Measurements from ENCODE around the gene LNX1.

LNX1 gene

GRCh38 chr4:53584658-53585057 is 6.6 kb downstream of the LNX1 start:
- Histone ChIP-seq H3K36me3 (ENCODE audit: control insufficient read depth, low read depth, low read length) (no peaks in the 10 kb centered on the region), H3K27me3 (ENCODE audit: control insufficient read depth, insufficient read depth, low read length) (no peaks in the 10 kb centered on the region), H3K27ac (ENCODE audit: low read length) (no peak overlapping the region), H3K9me3 (ENCODE audit: control insufficient read depth, low read depth, low read length) (no peaks in the 10 kb centered on the region), H3K9ac (ENCODE audit: low read length) (no peak overlapping the region), H3K4me3 (ENCODE audit: low read length) (no peak overlapping the region), H3K4me1 (ENCODE audit: control insufficient read depth, low read depth, low read length) (no peaks in the 10 kb centered on the region)

GRCh38 chr4:53583513-53583912 is 7.8 kb downstream of the LNX1 start:
- Histone ChIP-seq H3K4me3 (ENCODE audit: low read length) (no peak overlapping the region), H3K9ac (ENCODE audit: low read length) (no peak overlapping the region), H3K27me3 (ENCODE audit: control insufficient read depth, insufficient read depth, low read length) (no peaks in the 10 kb centered on the region), H3K27ac (ENCODE audit: low read length) (no peak overlapping the region), H3K9me3 (ENCODE audit: control insufficient read depth, low read depth, low read length) (no peaks in the 10 kb centered on the region), H3K4me1 (ENCODE audit: control insufficient read depth, low read depth, low read length) (no peaks in the 10 kb centered on the region), H3K36me3 (ENCODE audit: control insufficient read depth, low read depth, low read length) (no peaks in the 10 kb centered on the region)

- Histone ChIP-seq H3K27me3 (ENCODE audit: control insufficient read depth, insufficient read depth, low read length) (no peaks in the 10 kb centered on the region), H3K36me3 (ENCODE audit: control insufficient read depth, low read depth, low read length) (no peaks in the 10 kb centered on the region), H3K4me3 (ENCODE audit: low read length) (no peak overlapping the region), H3K9ac (ENCODE audit: low read length) (no peak overlapping the region), H3K27ac (ENCODE audit: low read length) (no peak overlapping the region), H3K4me1 (ENCODE audit: control insufficient read depth, low read depth, low read length) (no peaks in the 10 kb centered on the region), H3K9me3 (ENCODE audit: control insufficient read depth, low read depth, low read length) (no peaks in the 10 kb centered on the region)
Measured at GRCh38 chr4:53582194-53582593, 9.1 kb downstream of the LNX1 start.

GRCh38 chr4:53580274-53580673 is 11.0 kb downstream of the LNX1 start:
- Histone ChIP-seq H3K4me1 (ENCODE audit: control insufficient read depth, low read depth, low read length) (no peaks in the 10 kb centered on the region), H3K36me3 (ENCODE audit: control insufficient read depth, low read depth, low read length) (no peaks in the 10 kb centered on the region), H3K4me3 (ENCODE audit: low read length) (no peak overlapping the region), H3K9me3 (ENCODE audit: control insufficient read depth, low read depth, low read length) (no peaks in the 10 kb centered on the region), H3K27ac (ENCODE audit: low read length) (no peak overlapping the region), H3K27me3 (ENCODE audit: control insufficient read depth, insufficient read depth, low read length) (no peaks in the 10 kb centered on the region), H3K9ac (ENCODE audit: low read length) (no peak overlapping the region)

GRCh38 chr4:53579826-53580225 is 11.5 kb downstream of the LNX1 start:
- Histone ChIP-seq H3K9me3 (ENCODE audit: control insufficient read depth, low read depth, low read length) (no peaks in the 10 kb centered on the region), H3K27ac (ENCODE audit: low read length) (no peak overlapping the region), H3K9ac (ENCODE audit: low read length) (no peak overlapping the region), H3K4me1 (ENCODE audit: control insufficient read depth, low read depth, low read length) (no peaks in the 10 kb centered on the region), H3K4me3 (ENCODE audit: low read length) (no peak overlapping the region), H3K27me3 (ENCODE audit: control insufficient read depth, insufficient read depth, low read length) (no peaks in the 10 kb centered on the region), H3K36me3 (ENCODE audit: control insufficient read depth, low read depth, low read length) (no peaks in the 10 kb centered on the region)

- Histone ChIP-seq H3K36me3 (ENCODE audit: control insufficient read depth, low read depth, low read length) (no peaks in the 10 kb centered on the region), H3K27ac (ENCODE audit: low read length) (no peak overlapping the region), H3K4me1 (ENCODE audit: control insufficient read depth, low read depth, low read length) (no peaks in the 10 kb centered on the region), H3K9me3 (ENCODE audit: control insufficient read depth, low read depth, low read length) (no peaks in the 10 kb centered on the region), H3K27me3 (ENCODE audit: control insufficient read depth, insufficient read depth, low read length) (no peaks in the 10 kb centered on the region), H3K9ac (ENCODE audit: low read length) (no peak overlapping the region), H3K4me3 (ENCODE audit: low read length) (no peak overlapping the region)
Measured at GRCh38 chr4:53576676-53577372, 14.5 kb downstream of the LNX1 start.

- H3K9ac ChIP-seq (ENCODE audit: low read length): no peak overlapping the region
- no peaks in the 10 kb centered on the region for H3K4me1 ChIP-seq (ENCODE audit: control insufficient read depth, low read depth, low read length)
- H3K27ac ChIP-seq (ENCODE audit: low read length): no peak overlapping the region
- no peak overlapping the region for H3K4me3 ChIP-seq (ENCODE audit: low read length)
- no peaks in the 10 kb centered on the region for H3K27me3 ChIP-seq (ENCODE audit: control insufficient read depth, insufficient read depth, low read length)
- no peaks in the 10 kb centered on the region for H3K9me3 ChIP-seq (ENCODE audit: control insufficient read depth, low read depth, low read length)
- H3K36me3 ChIP-seq (ENCODE audit: control insufficient read depth, low read depth, low read length): no peaks in the 10 kb centered on the region
Measured at GRCh38 chr4:53576071-53576617, 15.1 kb downstream of the LNX1 start.

- Histone ChIP-seq H3K27ac (ENCODE audit: low read length) (no peak overlapping the region), H3K9me3 (ENCODE audit: control insufficient read depth, low read depth, low read length) (no peaks in the 10 kb centered on the region), H3K4me1 (ENCODE audit: control insufficient read depth, low read depth, low read length) (no peaks in the 10 kb centered on the region), H3K36me3 (ENCODE audit: control insufficient read depth, low read depth, low read length) (no peaks in the 10 kb centered on the region), H3K27me3 (ENCODE audit: control insufficient read depth, insufficient read depth, low read length) (no peaks in the 10 kb centered on the region), H3K9ac (ENCODE audit: low read length) (no peak overlapping the region), H3K4me3 (ENCODE audit: low read length) (no peak overlapping the region)
Measured at GRCh38 chr4:53575552-53575951, 15.7 kb downstream of the LNX1 start.

GRCh38 chr4:53574528-53574927 is 16.8 kb downstream of the LNX1 start:
- no peak overlapping the region for H3K9ac ChIP-seq (ENCODE audit: low read length)
- H3K4me3 ChIP-seq (ENCODE audit: low read length): no peak overlapping the region
- H3K27ac ChIP-seq (ENCODE audit: low read length): no peak overlapping the region
- H3K4me1 ChIP-seq (ENCODE audit: control insufficient read depth, low read depth, low read length): no peaks in the 10 kb centered on the region
- no peaks in the 10 kb centered on the region for H3K36me3 ChIP-seq (ENCODE audit: control insufficient read depth, low read depth, low read length)
- no peaks in the 10 kb centered on the region for H3K27me3 ChIP-seq (ENCODE audit: control insufficient read depth, insufficient read depth, low read length)
- no peaks in the 10 kb centered on the region for H3K9me3 ChIP-seq (ENCODE audit: control insufficient read depth, low read depth, low read length)

GRCh38 chr4:53573696-53574095 is 17.6 kb downstream of the LNX1 start:
- Histone ChIP-seq H3K4me1 (ENCODE audit: control insufficient read depth, low read depth, low read length) (no peaks in the 10 kb centered on the region), H3K9me3 (ENCODE audit: control insufficient read depth, low read depth, low read length) (no peaks in the 10 kb centered on the region), H3K27me3 (ENCODE audit: control insufficient read depth, insufficient read depth, low read length) (no peaks in the 10 kb centered on the region), H3K27ac (ENCODE audit: low read length) (no peak overlapping the region), H3K36me3 (ENCODE audit: control insufficient read depth, low read depth, low read length) (no peaks in the 10 kb centered on the region), H3K9ac (ENCODE audit: low read length) (no peak overlapping the region), H3K4me3 (ENCODE audit: low read length) (no peak overlapping the region)

GRCh38 chr4:53572600-53572994 is 18.7 kb downstream of the LNX1 start:
- Histone ChIP-seq H3K27ac (ENCODE audit: low read length) (no peak overlapping the region), H3K27me3 (ENCODE audit: control insufficient read depth, insufficient read depth, low read length) (no peaks in the 10 kb centered on the region), H3K4me3 (ENCODE audit: low read length) (no peak overlapping the region), H3K9ac (ENCODE audit: low read length) (no peak overlapping the region), H3K4me1 (ENCODE audit: control insufficient read depth, low read depth, low read length) (no peaks in the 10 kb centered on the region), H3K36me3 (ENCODE audit: control insufficient read depth, low read depth, low read length) (no peaks in the 10 kb centered on the region), H3K9me3 (ENCODE audit: control insufficient read depth, low read depth, low read length) (no peaks in the 10 kb centered on the region)

- no peaks in the 10 kb centered on the region for H3K27me3 ChIP-seq (ENCODE audit: control insufficient read depth, insufficient read depth, low read length)
- no peaks in the 10 kb centered on the region for H3K9me3 ChIP-seq (ENCODE audit: control insufficient read depth, low read depth, low read length)
- H3K27ac ChIP-seq (ENCODE audit: low read length): no peak overlapping the region
- H3K9ac ChIP-seq (ENCODE audit: low read length): no peak overlapping the region
- H3K4me1 ChIP-seq (ENCODE audit: control insufficient read depth, low read depth, low read length): no peaks in the 10 kb centered on the region
- H3K4me3 ChIP-seq (ENCODE audit: low read length): no peak overlapping the region
- no peaks in the 10 kb centered on the region for H3K36me3 ChIP-seq (ENCODE audit: control insufficient read depth, low read depth, low read length)
Measured at GRCh38 chr4:53571936-53572599, 19.2 kb downstream of the LNX1 start.

Data from iPS-18a (cell line).